A673 (cell line): ENCODE data around the gene ZNF735. TPM values are rescaled to one million over a fixed set of nuclear protein-coding genes. Genes with fewer than 3 reads are reported as not detected.
"Not testable (repeated sequence)": the region's sequence is repeated elsewhere in the genome, so short reads cannot be mapped to it uniquely, and the experiment has no call there.

Experiments
- BruUV-seq: library from RNA; stranded (reverse); fragments of 400-500 nt; replicated peaks from 2 replicates; lab custom pipeline; 2021; lab: Mats Ljungman, UMichigan
- CTCF ChIA-PET: fragments of 300-600 bp; sonication (Branson Sonifier 250); formaldehyde crosslinking; loops from one replicate; lab custom pipeline; 2022; ENCODE audit warnings: antibody characterized with exemption; lab: Charles Lee
- POLR2A ChIA-PET: fragments of 300-600 bp; sonication (Branson Sonifier 250); formaldehyde crosslinking; loops from one replicate; lab custom pipeline; 2022; ENCODE audit warnings: antibody characterized with exemption; ENCODE audit not compliant: low non-redundant PET; lab: Charles Lee
- DNase-seq: peaks from one replicate; pipeline ENCODE4 v3.0.0-alpha.2; 2015; ENCODE audit warnings: low spot score
- H3K27ac ChIP-seq: fragments of 200-600 bp; sonication (generic); 2 replicates; pipeline ENCODE4 v1.5.1; 2016; ENCODE audit warnings: mixed run types, low read depth, mild to moderate bottlenecking, mixed read lengths, antibody characterized with exemption, low read length; ENCODE audit not compliant: poor library complexity, severe bottlenecking
- H3K27me3 ChIP-seq: fragments of 200-600 bp; sonication (generic); replicated peaks from 2 replicates; pipeline ENCODE4 v1.6.1; 2017; ENCODE audit warnings: mixed run types, low read depth, mild to moderate bottlenecking, mixed read lengths, antibody characterized with exemption, low read length; ENCODE audit not compliant: insufficient read depth, poor library complexity
- H3K36me3 ChIP-seq: fragments of 200-600 bp; sonication (generic); 2 replicates; pipeline ENCODE4 v1.6.1; 2016; ENCODE audit warnings: mixed run types, mild to moderate bottlenecking, mixed read lengths, antibody characterized with exemption, low read length; ENCODE audit not compliant: insufficient read depth, poor library complexity, severe bottlenecking
- H3K4me1 ChIP-seq: fragments of 200-600 bp; sonication (generic); 2 replicates; pipeline ENCODE4 v1.6.1; 2017; ENCODE audit warnings: mixed run types, mild to moderate bottlenecking, mixed read lengths, antibody characterized with exemption, low read length; ENCODE audit not compliant: insufficient read depth, poor library complexity, severe bottlenecking
- H3K4me3 ChIP-seq: fragments of 200-600 bp; sonication (generic); 2 replicates; pipeline ENCODE4 v1.5.1; 2016; ENCODE audit warnings: low read depth, mixed run types, mild to moderate bottlenecking, mixed read lengths, low read length; ENCODE audit not compliant: poor library complexity, severe bottlenecking
- H3K9me3 ChIP-seq: fragments of 200-600 bp; sonication (generic); 2 replicates; pipeline ENCODE4 v1.6.1; 2016; ENCODE audit warnings: mixed run types, low read depth, mild to moderate bottlenecking, mixed read lengths, antibody characterized with exemption, low read length; ENCODE audit not compliant: poor library complexity, severe bottlenecking
- CTCF ChIP-seq: fragments of 300-800, 200-600 bp; sonication (generic); conservative IDR thresholded peaks from 2 replicates; pipeline ENCODE4 v1.5.1; 2017; ENCODE audit warnings: low read depth, mild to moderate bottlenecking, antibody characterized with exemption, low read length, moderate library complexity, mixed read lengths
- EZH2 ChIP-seq: fragments of 200-600 bp; sonication (generic); IDR thresholded peaks from 2 replicates; pipeline ENCODE4 v1.6.1; 2017; ENCODE audit warnings: borderline replicate concordance, low read depth, mild to moderate bottlenecking, mixed read lengths, antibody characterized with exemption, low read length; ENCODE audit not compliant: poor library complexity, severe bottlenecking
- intact Hi-C: fragments of 100-400 bp; cut with micrococcal nuclease; formaldehyde crosslinking; loops from one replicate; pipeline ENCODE4 v1.10.0; 2022; ENCODE audit not compliant: unreplicated experiment
- total RNA-seq: library from RNA; stranded (reverse); gene quantifications from 2 replicates; pipeline ENCODE4 v1.2.3, GENCODE V29; 2021

ZNF735 gene
- total RNA-seq, 1 experiment from 2014 or later: not detected

DNA sequence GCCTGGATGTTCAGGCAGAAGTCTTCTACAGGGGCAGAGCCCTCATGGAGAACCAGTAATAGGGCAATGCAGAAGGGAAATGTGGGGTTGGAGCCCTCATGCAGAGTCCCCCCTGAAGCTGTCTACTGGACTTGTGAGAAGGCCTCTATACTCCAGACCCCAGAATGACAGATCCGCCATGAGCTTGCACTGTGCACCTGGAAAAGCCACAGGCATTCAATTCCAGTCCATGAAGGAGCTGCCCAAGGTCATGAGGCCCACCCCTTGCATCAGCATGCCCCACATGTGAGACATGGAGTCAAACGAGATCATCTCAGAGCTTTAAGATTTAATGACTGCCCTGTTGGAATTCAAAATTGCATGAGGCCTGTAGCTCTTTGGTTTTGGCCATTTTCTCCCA, 16.4 kb downstream of the ZNF735 start:
- no peak for DNase-seq
- no peak overlapping the region for H3K4me3 ChIP-seq
- no peaks in the 10 kb centered on the region for H3K27me3 ChIP-seq
- peaks cover 62% of the 10 kb centered on the region for H3K9me3 ChIP-seq
- CTCF ChIA-PET: no interaction called here
- intact Hi-C loops: no loop called here
- TF ChIP-seq CTCF (no peak), EZH2 (no peak)
- POLR2A ChIA-PET: no interaction called here
- no peaks in the 10 kb centered on the region for H3K4me1 ChIP-seq
- H3K36me3 ChIP-seq: no peaks in the 10 kb centered on the region
- no peak overlapping the region for H3K27ac ChIP-seq
- no TSS peak for BruUV-seq

DNA sequence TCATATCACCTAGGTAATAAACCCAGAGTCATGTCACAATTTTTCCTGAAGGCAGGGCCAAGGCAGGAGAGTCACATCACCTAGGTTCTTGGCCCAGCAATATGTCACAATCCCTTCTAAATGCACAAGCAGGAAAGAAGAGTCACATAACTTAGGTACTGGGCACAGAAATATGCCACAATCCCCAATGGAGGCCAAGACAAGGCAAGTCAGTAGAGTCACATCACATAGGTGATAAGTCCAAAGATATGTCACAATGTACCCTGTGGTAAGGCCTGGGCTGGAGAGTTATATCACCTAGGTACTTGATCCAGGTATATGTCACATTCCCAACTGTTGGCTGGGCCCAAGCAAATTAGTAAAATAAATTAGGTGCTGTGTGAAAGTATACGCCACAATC, 21.2 kb downstream of the ZNF735 start, which contains the start of gene ZNF679:
Gene ZNF679 (plus strand): TSS at position 301 of the 400 bp plus-strand sequence. CDS start 20,644 bp downstream, outside the sequence.
- H3K36me3 ChIP-seq, DNase-seq, intact Hi-C loops, H3K4me3 ChIP-seq, BruUV-seq, H3K27me3 ChIP-seq, POLR2A ChIA-PET, CTCF ChIA-PET, H3K4me1 ChIP-seq, H3K27ac ChIP-seq: not testable (repeated sequence)
- H3K9me3 ChIP-seq: peaks cover 65% of the 10 kb centered on the region

DNA sequence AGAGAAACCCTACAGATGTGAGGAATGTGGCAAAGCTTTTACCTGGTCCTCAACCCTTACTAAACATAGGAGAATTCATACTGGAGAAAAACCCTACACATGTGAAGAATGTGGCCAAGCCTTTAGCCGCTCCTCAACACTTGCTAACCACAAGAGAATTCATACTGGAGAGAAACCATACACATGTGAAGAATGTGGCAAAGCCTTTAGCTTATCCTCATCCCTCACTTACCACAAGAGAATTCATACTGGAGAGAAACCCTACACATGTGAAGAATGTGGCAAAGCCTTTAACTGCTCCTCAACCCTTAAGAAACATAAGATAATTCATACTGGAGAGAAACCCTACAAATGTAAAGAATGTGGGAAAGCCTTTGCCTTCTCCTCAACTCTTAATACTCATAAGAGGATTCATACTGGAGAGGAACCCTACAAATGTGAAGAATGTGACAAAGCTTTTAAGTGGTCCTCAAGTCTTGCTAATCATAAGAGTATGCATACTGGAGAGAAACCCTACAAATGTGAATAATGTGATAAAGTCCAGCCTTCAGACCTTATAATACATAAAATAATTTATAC, 59.4 kb downstream of the ZNF735 start:
- Histone ChIP-seq H3K27ac (no peak overlapping the region), H3K36me3 (no peaks in the 10 kb centered on the region), H3K27me3 (no peaks in the 10 kb centered on the region), H3K4me3 (no peak overlapping the region), H3K4me1 (no peaks in the 10 kb centered on the region), H3K9me3 (peaks cover 47% of the 10 kb centered on the region)
- DNase-seq: no peak
- BruUV-seq: no TSS peak
- intact Hi-C loops: no loop called here
- CTCF ChIA-PET: no interaction called here
- TF ChIP-seq EZH2: no peak
- no peak for TF ChIP-seq CTCF
- POLR2A ChIA-PET: no interaction called here

Other genes starting within 250 kb of the ZNF735 start
- gene ZNF722, start 208.4 kb upstream of the ZNF735 start, total RNA-seq: not detected in 2 replicates
- gene ZNF727, start 161.8 kb upstream of the ZNF735 start, total RNA-seq: not detected in 2 replicates
- gene ZNF679, start 21.3 kb downstream of the ZNF735 start, total RNA-seq: not detected in 2 replicates
- gene ZNF736, start 106.8 kb downstream of the ZNF735 start, total RNA-seq: 1.8 and 3.2 TPM in 2 replicates